ENCODE results near the gene ZBTB20. TPM values are rescaled to one million over a fixed set of nuclear protein-coding genes. Genes with fewer than 3 reads are reported as not detected.

The ZBTB20 gene
- total RNA-seq, 4 donors from 2014 or later = 46.1 to 102 (median 81.9) TPM

DNA sequence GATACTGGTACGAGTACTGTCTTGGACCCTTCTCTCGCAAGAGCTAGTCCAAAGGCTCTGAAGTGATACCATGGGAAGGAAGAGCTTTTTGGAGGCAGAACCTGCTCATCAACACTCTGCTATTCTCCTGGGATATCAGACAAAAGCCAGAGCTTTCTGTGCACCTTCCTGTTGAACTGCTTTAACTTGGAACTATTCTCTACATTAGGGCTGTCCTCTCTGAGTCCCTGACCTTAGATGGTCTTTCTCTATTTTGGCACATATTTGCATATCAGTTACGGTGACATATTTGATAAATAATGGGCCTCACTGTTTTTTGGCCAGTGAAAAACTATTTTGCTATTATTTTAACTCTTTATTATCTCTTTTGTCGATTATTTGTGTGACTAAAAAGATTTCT, 706.4 kb downstream of the ZBTB20 start:
- no peak for ATAC-seq (ENCODE audit: low FRiP score)

DNA sequence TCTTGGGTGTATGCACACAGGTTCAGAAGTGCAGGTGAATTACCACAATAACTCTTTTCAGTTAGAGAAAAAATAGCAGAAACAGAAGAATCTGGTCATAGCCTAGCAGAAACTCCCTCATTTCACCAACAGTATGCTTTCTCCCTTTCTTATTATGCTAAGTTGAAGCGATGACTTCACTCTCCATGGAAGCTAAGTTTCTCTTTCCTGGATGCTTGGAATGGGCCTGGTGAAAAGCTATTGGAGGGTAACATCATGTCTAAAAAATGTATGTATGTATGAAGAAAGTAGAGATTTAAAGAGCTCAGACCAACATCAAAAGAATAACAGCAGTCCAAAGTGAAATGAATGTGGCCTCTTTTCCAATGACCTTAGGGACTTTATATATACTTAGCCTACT, 707.8 kb downstream of the ZBTB20 start:
- no peak for DNase-seq (ENCODE audit: low spot score)
- TF ChIP-seq, protein P1, sequence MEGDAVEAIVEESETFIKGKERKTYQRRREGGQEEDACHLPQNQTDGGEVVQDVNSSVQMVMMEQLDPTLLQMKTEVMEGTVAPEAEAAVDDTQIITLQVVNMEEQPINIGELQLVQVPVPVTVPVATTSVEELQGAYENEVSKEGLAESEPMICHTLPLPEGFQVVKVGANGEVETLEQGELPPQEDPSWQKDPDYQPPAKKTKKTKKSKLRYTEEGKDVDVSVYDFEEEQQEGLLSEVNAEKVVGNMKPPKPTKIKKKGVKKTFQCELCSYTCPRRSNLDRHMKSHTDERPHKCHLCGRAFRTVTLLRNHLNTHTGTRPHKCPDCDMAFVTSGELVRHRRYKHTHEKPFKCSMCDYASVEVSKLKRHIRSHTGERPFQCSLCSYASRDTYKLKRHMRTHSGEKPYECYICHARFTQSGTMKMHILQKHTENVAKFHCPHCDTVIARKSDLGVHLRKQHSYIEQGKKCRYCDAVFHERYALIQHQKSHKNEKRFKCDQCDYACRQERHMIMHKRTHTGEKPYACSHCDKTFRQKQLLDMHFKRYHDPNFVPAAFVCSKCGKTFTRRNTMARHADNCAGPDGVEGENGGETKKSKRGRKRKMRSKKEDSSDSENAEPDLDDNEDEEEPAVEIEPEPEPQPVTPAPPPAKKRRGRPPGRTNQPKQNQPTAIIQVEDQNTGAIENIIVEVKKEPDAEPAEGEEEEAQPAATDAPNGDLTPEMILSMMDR (IDR thresholded peaks at IDR 0.05) = no peak
- no peak for ATAC-seq (ENCODE audit: low FRiP score)

More for the DNA sequence above, 706.4 kb downstream of the ZBTB20 start:
- TF ChIP-seq, protein P1 (IDR thresholded peaks at IDR 0.05) = no peak
- no peak for DNase-seq (ENCODE audit: low spot score)

DNA sequence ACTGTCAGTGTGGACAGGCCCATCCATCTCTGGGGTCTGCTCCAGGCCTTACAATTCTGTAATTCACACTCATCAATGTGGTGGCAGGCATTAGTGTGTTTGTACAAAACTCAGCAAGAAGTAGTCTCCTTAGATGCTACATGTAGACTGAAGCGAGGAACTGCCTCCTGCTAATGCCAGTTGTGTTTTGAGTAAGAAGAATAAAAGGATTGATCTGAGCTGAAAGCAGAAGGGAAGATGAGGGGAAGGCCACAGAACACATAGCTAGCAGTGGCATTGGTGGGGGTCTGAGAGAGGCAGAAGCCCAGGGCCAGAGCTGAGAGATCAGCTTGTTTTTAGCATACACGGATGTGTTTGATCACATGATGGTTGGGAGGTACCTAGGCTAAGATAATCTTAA, 709.2 kb downstream of the ZBTB20 start:
- DNase-seq (ENCODE audit: low spot score) = no peak
- no peak for ATAC-seq (ENCODE audit: low FRiP score)
- TF ChIP-seq, protein P1 (IDR thresholded peaks at IDR 0.05) = no peak

DNA sequence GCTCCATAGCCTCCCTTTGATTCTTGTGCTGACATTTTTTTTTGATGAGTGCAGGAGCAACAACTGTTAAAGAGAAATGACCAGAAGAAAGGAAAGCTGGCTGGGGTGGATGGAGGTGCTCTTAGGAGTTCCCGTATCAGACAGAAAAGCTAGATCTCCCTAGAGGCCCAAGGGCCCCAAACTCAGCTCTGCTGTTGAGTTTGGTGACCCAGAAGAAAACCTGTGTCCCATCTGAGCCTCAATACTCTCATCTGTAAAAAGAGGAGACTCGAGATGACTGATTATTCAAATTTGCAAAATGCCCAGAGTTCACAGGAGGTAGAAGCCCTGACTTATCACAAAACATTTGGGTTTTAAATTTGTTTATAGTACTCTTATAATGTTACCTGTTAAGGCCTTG, 710.9 kb downstream of the ZBTB20 start:
- TF ChIP-seq, protein P1 (IDR thresholded peaks at IDR 0.05) = no peak
- no peak for ATAC-seq (ENCODE audit: low FRiP score)

DNA sequence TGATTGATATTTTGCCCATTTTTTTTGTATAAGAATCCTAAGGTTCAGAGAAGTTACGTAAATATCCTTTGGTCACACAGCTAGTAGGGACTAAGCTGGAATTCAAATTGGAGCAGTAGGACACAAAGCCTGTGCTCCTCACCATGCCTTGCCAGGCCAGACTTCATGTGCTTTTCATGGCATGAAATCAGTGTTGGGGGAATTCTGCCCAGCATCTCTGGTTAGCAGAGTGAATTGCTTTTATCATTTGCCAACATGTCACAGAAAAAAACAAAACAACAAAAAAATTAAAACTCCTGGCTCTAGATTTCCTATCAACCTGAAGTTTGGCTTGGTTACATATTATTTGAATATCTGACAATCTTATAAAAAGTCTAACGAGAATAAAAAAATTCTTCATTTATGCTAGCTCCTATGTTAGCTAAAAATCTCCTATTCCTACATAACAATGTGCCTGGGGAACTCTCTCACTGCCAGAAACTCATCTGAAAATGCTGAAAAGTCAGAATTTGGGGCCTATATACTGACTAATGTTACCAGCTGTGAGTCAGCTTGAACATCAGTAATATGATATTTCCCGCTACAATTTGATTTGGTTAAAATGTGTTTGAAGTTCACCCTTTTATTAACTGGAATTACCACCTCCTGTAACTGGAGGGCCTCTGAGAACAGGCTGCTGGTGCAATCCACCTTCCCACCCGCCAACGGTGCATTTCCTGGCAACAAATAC, 711.5 kb downstream of the ZBTB20 start:
- no peak for DNase-seq (ENCODE audit: low spot score)
- no peak for ATAC-seq (ENCODE audit: low FRiP score)
- TF ChIP-seq, protein P1 (IDR thresholded peaks at IDR 0.05) = no peak

More for the DNA sequence above, 710.9 kb downstream of the ZBTB20 start:
- DNase-seq (ENCODE audit: low spot score) = no peak

DNA sequence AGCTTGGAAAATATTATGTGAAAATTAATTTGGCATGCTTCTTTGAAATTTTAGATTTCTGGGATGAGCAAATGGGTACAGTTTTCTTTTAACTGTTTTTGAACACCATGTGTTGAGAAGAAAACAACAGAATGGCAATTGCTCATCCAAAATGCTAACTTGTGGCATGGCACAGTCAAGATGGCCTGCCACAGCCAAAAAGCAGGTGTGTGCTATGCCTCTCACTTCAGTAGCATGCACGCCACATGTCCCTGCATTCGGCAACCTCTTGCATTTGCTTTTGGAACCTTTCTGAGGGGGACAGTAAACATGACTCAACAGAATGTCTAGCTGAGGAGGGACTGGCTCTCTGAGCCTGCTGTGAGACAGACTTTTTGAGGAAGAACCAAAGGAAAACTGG, 714.8 kb downstream of the ZBTB20 start:
- TF ChIP-seq, protein P1 (IDR thresholded peaks at IDR 0.05) = no peak
- DNase-seq (ENCODE audit: low spot score) (no peak), ATAC-seq (ENCODE audit: low FRiP score) (no peak)

DNA sequence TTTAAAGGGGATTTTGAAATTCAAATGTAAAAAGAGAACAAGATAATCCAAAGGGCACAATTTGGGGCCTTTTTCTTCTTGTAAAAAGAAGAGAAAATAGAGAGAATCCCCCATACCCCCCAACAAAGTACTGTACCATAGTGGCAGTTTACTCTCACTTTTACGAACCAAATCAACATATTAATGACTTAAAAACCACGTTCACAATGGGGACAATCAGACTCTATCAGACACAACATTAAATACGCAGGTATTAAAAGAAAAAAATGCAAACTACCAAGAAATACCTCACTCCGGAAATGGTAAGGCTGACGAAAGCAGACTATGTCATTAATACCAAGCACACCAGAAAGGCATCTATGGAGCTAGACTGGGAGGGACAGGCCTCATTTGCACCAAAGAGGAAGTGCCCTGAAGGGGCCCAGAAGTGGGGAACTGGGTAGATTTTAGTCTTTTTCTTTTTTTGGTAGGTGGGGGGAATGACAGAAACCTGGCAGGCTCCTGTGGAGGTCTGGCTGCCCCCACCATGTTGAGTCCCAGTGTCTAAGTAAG, 719.0 kb downstream of the ZBTB20 start:
- ATAC-seq (ENCODE audit: low FRiP score) (no peak), DNase-seq (ENCODE audit: low spot score) (no peak)
- TF ChIP-seq, protein P1 (IDR thresholded peaks at IDR 0.05) = no peak

Measured in omental fat pad (tissue), 4 donors.